ENCODE measurements around the gene HNRNPH1. TPM values are rescaled to one million over a fixed set of nuclear protein-coding genes. Genes with fewer than 3 reads are reported as not detected.
A peak's percentile ranks its signal among the peaks of the same experiment; 100 is the strongest.

HNRNPH1 gene
- total RNA-seq, 1 donor from 2014 or later: 215 TPM

- ATAC-seq (no peak), DNase-seq (ENCODE audit: low spot score) (no peak)
These were observed 17.2 kb downstream of the HNRNPH1 start for GRCh38 chr5:179606071-179606909.

- DNase-seq (ENCODE audit: low spot score) (no peak), ATAC-seq (peak; percentile 17)
These were observed 18.2 kb downstream of the HNRNPH1 start for GRCh38 chr5:179605026-179605833.

DNA sequence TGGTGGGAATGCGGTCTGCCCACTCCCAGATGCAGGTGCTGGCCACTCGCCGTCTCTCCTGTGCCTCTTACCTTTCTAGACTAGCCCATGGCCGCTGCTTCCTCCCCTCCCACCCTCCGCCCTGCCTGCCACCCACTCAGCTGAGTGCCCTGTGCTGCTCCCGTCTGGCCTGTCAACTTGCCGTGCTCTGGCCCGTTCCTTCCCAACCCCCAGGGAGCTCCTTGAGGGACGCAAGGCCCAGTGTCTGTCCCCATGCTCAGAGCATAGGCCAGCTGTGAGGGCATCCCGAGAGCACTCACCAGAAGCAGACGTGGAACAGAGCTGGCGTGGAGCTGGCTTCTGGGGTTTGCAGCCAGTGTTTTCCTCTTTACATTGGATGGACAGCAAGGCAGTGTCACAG, 20.2 kb downstream of the HNRNPH1 start:
- ATAC-seq (no peak), DNase-seq (ENCODE audit: low spot score) (no peak)

GRCh38 chr5:179601871-179602625, 21.4 kb downstream of the HNRNPH1 start:
- DNase-seq (ENCODE audit: low spot score): no peak
- ATAC-seq: no peak

DNA sequence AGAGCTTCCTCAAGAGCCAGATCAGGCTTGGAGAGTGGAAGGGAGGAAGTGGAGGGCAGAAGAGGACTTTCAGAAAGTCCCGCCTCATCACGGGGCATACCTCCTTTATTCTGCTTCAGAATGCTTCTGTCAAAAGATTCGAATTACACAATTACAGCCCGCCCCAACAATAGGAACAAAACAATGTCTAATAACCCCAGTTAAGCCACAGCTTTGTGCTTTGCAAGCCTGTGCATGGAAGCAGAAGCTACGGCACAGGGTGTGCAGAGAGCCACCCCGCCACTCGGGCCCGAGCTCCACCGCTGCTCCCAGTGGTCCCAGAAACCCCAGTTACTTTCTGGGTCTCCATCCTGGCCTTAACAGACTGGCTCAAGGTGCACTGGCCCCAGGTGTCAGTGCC, 23.5 kb downstream of the HNRNPH1 start:
- ATAC-seq (peak; percentile 34), DNase-seq (ENCODE audit: low spot score) (no peak)

DNA sequence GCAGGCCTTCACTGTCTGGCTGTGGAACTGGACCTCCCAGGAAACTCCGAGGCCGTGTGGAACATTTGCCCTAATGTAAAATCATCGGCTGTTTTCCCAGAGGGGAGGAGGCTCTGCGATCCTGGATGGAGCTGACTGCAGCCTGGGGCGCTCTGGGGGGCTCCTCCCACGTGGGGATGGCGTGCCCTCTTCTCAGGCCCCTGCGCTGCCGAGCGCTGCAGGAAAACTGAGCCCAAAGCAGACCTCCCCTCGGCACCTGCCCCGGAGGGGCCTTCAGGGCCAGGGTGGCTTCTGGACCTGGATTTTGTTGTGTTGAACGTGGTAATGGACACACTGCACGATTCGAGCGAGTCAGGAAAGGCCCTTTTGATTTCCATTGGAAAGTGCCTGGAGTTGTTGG, 23.9 kb downstream of the HNRNPH1 start:
- DNase-seq (ENCODE audit: low spot score): no peak
- ATAC-seq: no peak

DNA sequence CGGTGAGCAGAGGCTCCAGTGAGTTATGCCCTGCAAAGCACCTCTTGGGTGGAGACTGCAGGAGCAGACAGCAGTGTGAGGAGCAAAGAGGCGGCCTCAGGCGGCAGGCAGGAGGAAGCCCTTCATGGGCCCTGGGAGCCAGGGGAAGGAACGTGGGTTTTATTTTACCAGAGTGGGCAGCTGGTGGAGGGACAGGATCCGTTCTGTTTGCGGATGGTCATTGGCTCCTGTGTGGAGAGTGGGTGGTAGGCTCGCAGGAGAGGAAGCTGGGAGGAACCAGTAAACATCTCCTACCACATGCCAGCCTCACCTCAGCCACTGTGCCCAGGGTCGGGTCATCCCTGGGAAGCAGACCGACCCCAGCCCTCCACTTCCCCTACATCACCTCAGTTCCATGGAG, 24.4 kb downstream of the HNRNPH1 start:
- DNase-seq (ENCODE audit: low spot score) (no peak), ATAC-seq (no peak)

DNA sequence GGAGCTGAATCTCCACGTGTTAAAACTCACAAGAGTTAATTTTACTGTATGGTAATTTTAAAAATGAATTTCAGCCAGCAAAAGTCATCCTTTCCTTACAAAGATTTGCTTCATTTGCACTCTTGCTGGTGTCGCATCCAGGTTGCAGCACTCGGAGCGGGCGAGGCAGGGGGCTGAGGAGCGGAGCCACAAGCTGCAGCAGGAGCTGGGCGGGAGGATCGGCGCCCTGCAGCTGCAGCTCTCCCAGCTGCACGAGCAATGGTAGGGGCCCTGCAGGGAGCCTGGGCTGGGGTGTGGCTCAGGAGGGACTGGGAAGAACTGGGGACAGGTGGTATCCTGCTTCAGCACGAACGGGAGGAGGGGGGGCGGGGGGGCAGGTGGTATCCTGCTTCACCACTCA, 27.1 kb downstream of the HNRNPH1 start:
- ATAC-seq: no peak
- no peak for DNase-seq (ENCODE audit: low spot score)

DNA sequence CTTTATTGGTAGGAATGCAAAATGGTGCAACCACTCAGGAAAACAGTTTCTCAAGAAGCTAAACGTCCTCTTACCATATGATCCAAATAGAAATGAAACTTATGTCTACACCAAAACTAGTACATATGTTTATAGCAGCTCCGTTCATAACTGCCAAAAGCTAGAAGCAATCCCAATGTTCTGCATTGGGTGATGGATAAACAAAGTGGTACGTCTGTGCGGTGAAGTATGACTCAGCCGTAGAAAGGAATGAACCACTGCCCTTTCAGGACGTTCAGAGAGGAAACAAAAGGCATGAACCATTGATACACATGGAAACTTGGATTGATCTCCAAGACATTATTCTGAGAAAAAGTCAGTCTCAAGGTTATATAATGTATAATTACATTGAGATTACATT, 27.6 kb downstream of the HNRNPH1 start:
- no peak for DNase-seq (ENCODE audit: low spot score)
- no peak for ATAC-seq

DNA sequence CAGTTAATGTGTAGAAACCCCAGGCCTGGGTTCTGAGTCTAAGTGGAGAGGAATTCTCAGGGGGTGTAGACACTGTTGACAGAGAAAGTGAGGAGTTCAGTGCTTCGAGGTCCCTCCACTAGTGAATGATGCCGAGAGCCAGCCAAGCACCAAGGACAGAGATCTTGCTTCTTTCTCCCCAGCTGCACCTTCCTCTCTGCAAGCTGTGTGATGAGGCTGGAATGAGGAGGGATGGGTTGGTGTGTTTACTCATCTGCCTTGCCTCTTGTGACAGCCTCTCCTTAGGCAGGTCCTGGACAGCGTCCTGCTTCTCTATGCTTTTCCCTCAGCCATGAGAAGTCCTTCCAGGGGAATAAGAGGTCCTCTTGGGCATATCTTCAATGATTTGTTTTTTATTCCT, 35.3 kb downstream of the HNRNPH1 start:
- DNase-seq (ENCODE audit: low spot score) (no peak), ATAC-seq (no peak)

DNA sequence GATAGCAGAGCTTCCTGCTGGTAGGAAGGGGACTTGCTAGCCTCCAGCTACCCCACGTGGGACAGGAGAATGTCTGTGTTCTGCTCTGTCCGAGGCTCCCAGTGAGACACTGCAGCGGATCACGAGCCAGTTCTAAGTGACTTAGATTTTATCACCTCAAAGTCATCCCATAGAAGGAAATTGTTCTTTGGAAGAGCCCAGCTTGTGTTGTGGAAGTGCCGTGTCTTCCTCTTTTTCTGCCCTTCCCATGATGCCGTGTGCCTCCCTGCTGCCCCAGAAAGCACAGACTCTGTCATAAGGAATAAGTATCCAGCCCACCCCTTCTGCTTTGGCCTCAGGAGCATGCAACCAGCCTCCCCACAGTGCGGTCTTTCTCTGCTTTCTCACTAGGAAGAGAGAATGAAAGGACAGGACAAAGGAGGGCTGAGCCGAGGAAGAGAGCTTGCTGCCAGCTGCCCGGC, 37.5 kb downstream of the HNRNPH1 start:
- no peak for DNase-seq (ENCODE audit: low spot score)
- ATAC-seq: peak; percentile 37

DNA sequence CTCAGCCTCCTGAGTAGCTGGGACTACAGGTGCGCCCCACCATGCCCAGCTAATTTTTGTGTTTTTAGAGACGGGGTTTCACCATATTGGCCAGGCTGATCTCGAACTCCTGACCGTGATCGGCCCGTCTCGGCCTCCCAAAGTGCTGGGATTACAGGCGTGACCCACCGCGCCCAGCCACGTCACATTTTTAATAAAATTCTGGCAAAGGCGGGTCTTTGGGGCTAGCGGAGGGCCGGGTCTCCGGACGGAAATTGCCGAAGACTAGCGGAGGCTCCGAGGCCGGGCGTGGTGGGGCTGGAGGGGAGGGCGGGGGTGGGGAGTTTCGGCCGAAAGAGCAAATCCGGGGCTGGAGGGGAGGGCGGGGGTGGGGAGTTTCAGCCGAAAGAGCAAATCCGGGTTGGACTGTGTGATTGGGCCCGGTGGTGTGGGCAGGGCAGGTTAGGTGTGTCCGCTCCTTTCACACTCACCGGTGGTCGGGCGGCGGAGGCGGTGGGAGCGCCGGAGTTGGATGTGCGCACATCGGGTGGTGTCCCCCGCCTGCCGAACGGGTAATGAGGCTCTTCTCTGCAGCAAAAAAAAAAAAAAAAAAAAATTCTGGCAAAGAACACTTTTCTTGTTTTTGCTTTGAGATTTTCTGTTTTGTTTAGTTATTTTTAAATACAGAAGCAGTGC, 46.0 kb downstream of the HNRNPH1 start:
- no peak for ATAC-seq
- DNase-seq (ENCODE audit: low spot score): no peak

- peak; percentile 92 for ATAC-seq
- DNase-seq (ENCODE audit: low spot score): peak; percentile 70
These were observed 51.1 kb downstream of the HNRNPH1 start for GRCh38 chr5:179572386-179572785.

DNA sequence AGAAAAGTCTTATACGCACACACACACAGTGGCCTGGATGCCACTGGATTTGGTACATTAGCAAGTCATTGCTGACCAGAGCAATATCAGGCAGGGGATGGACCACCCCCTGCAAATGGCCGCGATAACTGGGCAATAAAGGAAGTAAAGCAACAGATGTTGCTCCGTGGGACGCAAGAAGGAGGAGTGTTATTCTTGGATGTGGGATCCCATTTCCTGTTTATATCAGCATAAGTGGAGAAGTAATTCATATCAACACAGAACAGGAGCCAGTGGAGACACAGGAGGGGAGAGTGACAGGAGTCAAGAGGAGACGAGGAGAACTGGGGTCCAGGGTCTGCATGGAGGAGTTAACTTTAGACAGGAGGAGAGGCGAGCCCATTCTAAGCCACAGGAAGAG, 54.8 kb downstream of the HNRNPH1 start:
- DNase-seq (ENCODE audit: low spot score) (no peak), ATAC-seq (no peak)

DNA sequence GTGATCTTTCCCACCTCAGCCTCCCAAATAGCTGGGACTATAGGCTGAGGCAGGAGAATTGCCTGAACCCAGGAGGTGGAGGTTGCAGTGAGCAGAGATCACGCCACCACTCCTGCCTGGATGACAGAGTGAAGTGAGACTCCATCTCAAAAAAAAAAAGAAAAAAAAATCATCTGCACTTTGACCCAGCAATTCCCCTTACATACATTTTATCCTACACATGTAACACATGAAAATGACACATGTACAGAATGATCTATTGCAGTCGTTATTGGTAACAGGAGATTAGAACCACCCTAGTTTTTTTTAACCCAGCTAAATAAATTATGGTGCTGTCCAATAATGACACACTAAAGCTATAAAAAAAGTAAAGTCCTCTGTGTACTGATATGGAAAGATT, 58.9 kb downstream of the HNRNPH1 start:
- DNase-seq (ENCODE audit: low spot score): no peak

More for the DNA sequence above, 58.9 kb downstream of the HNRNPH1 start:
- ATAC-seq: no peak

Other genes starting within 250 kb of the HNRNPH1 start
- gene RUFY1, start 73.1 kb downstream of the HNRNPH1 start, total RNA-seq: 16.4 TPM
- not detected for gene CBY3, start 57.4 kb upstream of the HNRNPH1 start, total RNA-seq
- gene CANX, start 75.3 kb upstream of the HNRNPH1 start, total RNA-seq: 501 TPM
- 7.3 TPM for gene MAML1, start 109.2 kb upstream of the HNRNPH1 start, total RNA-seq
- 2.6 TPM for gene LTC4S, start 170.3 kb upstream of the HNRNPH1 start, total RNA-seq
- 192 TPM for gene MGAT4B, start 183.2 kb upstream of the HNRNPH1 start, total RNA-seq
- gene SQSTM1, start 197.2 kb upstream of the HNRNPH1 start, total RNA-seq: 361 TPM
- 12.8 TPM for gene MRNIP, start 235.1 kb upstream of the HNRNPH1 start, total RNA-seq